Small intestine (tissue), 7 donors: ENCODE results near the gene CASP5. TPM values are rescaled to one million over a fixed set of nuclear protein-coding genes. Genes with fewer than 3 reads are reported as not detected.
"Not testable (repeated sequence)": the region's sequence is repeated elsewhere in the genome, so short reads cannot be mapped to it uniquely, and the experiment has no call there.

Experiments
- DNase-seq, 2 donors: peaks; one replicate each; pipeline versions ENCODE4 v3.0.0 to v3.0.0-alpha.2; 2013
- FAIRE-seq: peaks from 2 replicates; lab custom pipeline; 2012; peaks lifted over from hg19 to GRCh38; lab: Jason Lieb, UNC
- H3K27ac ChIP-seq, 3 donors: one replicate each; pipeline ENCODE4 v1.5.1; 2013; ENCODE audit warnings: low read length in 2 of 3, mild to moderate bottlenecking in 2 of 3, control low read depth in 1 of 3, inconsistent platforms in 1 of 3, low read depth in 1 of 3, moderate library complexity in 1 of 3
- H3K27me3 ChIP-seq, 3 donors: one replicate each; pipeline ENCODE4 v1.6.1; 2013; ENCODE audit warnings: low read length in 3 of 3, inconsistent platforms in 1 of 3; ENCODE audit not compliant: control insufficient read depth in 3 of 3, insufficient read depth in 3 of 3
- H3K36me3 ChIP-seq, 3 donors: one replicate each; pipeline ENCODE4 v1.6.1; 2013; ENCODE audit warnings: low read length in 3 of 3, inconsistent platforms in 1 of 3, low read depth in 1 of 3, mild to moderate bottlenecking in 1 of 3, moderate library complexity in 1 of 3; ENCODE audit not compliant: control insufficient read depth in 3 of 3, insufficient read depth in 2 of 3
- H3K4me1 ChIP-seq, 3 donors: one replicate each; pipeline ENCODE4 v1.6.1; 2013; ENCODE audit warnings: low read length in 2 of 3, inconsistent platforms in 1 of 3, low read depth in 1 of 3, mild to moderate bottlenecking in 1 of 3, moderate library complexity in 1 of 3; ENCODE audit not compliant: control insufficient read depth in 3 of 3, insufficient read depth in 2 of 3
- H3K4me3 ChIP-seq, 3 donors: one replicate each; pipeline ENCODE4 v1.5.1; 2013; ENCODE audit warnings: low read length in 3 of 3, control low read depth in 1 of 3, inconsistent platforms in 1 of 3, low read depth in 1 of 3, mild to moderate bottlenecking in 1 of 3, moderate library complexity in 1 of 3
- H3K9me3 ChIP-seq, 2 donors: one replicate each; pipeline ENCODE4 v1.6.1; 2013; ENCODE audit warnings: low read depth in 1 of 2, low read length in 1 of 2; ENCODE audit not compliant: control insufficient read depth in 2 of 2, insufficient read depth in 1 of 2
- WGBS, 3 donors: extraction: QIAGEN DNeasy Blood & Tissue Kit; methylation state at CpG; one replicate each; pipeline ENCODE4 v1.1.7; 2013; 5-methylcytosine and 5-hydroxymethylcytosine counted together
- polyA plus RNA-seq, 4 donors: library from polyadenylated mRNA; stranded (reverse) in 3 of 4; unstranded in 1 of 4; fragments of 200-250 nt in 3 of 4; fragments of 120-200 nt in 1 of 4; gene quantifications; one replicate each; pipeline versions ENCODE4 v1.2.1 to v1.2.3, GENCODE V29; 2013
- donor health status: healthy with polysubstance abuse.
- donor health status: control.
- donor health status: control.
- donor health status: Bipolar disorder and iron deficiency.
- donor health status: healthy.

The CASP5 gene
- polyA plus RNA-seq, 4 donors: 4.7 to 15.1 (median 8.1) TPM

DNA sequence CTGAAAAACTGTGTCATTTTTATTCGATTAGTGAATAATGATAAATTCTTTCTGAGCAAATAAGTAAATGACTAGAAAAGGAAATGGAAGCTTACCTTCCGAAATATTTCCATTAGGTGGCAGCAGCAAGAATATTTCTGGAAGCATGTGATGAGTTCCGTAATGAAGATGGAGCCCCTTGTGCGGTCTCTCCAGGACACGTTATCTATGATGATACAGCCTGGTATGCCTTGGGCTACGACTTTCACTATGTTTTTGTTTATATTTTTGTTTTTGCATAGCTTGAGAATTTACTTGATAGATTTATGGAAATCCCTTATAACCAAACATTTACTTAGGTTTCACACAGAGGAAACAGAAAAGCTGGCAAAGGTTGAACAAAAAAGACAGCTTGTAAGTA, 25.7 kb downstream of the CASP5 start:
- Histone ChIP-seq H3K27ac (no peak overlapping the region), H3K36me3 (peaks cover 0 to 7% (median 2%) of the 10 kb centered on the region in 3 donors), H3K27me3 (no peaks in the 10 kb centered on the region), H3K4me1 (no peaks in the 10 kb centered on the region), H3K4me3 (no peak overlapping the region), H3K9me3 (no peaks in the 10 kb centered on the region)
- FAIRE-seq (no peak), DNase-seq (peak in 1 of 2 donors; percentile 21)
- WGBS, 3 donors: 58 to 78% (median 65%) methylated on average over 6 of the region's 6 CpGs

DNA sequence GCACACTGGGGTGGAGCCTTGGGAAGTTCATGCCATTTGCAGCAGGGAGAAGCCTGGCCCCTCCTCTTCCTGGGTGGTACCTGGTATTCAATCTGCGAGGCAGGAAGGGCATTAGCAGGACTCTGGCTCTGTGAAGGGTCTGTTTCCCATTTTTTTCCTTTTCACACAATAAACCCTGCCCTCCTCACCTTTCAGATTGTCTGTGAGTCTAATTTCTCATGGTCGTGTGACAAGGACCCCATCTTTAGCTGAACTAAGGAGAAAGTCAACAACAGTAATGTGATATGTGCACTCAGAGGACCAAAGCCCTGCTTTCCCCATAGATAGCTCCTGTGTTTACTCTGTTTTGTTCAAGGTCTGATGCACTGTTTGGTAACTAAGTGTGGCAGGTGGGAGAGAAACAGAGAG, 28.0 kb downstream of the CASP5 start:
- Histone ChIP-seq H3K36me3 (peaks cover 0 to 3% (median 2%) of the 10 kb centered on the region in 3 donors), H3K27me3 (no peaks in the 10 kb centered on the region), H3K27ac (no peak overlapping the region), H3K4me3 (no peak overlapping the region), H3K9me3 (no peaks in the 10 kb centered on the region), H3K4me1 (no peaks in the 10 kb centered on the region)
- FAIRE-seq (no peak), DNase-seq (no peak)
- WGBS, 3 donors: 77 to 88% (median 83%) methylated on average over 2 of the region's 2 CpGs

DNA sequence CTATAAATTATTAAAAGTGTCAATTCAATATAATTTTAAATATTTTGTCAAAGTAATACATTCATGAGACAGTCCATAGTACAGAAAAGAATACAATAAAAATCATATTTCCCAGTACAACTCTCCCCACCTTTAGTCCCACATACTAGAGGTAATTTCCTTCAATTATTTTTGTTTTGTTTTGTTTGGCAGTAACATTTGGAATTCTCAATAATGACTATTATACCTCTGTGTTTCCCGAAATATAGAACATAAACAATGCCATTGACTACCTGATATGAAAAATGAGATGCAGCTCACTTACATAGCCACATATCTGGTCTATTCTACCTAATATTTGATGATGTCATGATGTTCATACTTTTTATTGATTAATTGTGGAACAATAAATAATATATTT, 30.2 kb downstream of the CASP5 start:
- Histone ChIP-seq H3K36me3 (peaks cover 0 to 3% (median 0%) of the 10 kb centered on the region in 3 donors), H3K27ac (no peak overlapping the region), H3K4me3 (no peak overlapping the region), H3K9me3 (no peaks in the 10 kb centered on the region), H3K4me1 (no peaks in the 10 kb centered on the region), H3K27me3 (no peaks in the 10 kb centered on the region)
- FAIRE-seq (no peak), DNase-seq (no peak)
- 85 to 91% (median 88%) methylated on average over 1 of the region's 1 CpG for WGBS, 3 donors

DNA sequence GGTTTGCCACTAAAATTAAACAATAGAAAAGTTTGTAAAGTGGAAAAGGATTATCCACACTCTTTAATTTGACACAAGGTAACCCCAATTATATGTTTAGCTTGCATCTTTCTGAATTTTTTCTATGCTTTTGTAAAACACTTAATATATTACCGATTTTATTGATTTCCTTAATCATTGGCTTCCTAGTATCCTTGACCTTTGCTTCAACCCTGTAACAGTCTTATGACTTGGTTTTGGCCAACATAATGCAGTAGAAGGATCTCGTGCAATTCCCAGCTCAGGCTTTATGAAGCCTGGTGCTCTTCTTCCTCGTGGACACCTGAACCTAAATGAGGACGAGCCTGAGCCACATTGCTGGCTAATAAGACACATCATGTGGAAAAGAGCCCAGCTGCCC, 31.0 kb downstream of the CASP5 start:
- no peak overlapping the region for H3K27ac ChIP-seq
- no peaks in the 10 kb centered on the region for H3K4me1 ChIP-seq
- H3K36me3 ChIP-seq: peaks cover 0 to 3% (median 0%) of the 10 kb centered on the region in 3 donors
- WGBS, 3 donors: 59 to 84% (median 64%) methylated on average over 4 of the region's 4 CpGs
- H3K27me3 ChIP-seq: no peaks in the 10 kb centered on the region
- no peak overlapping the region for H3K4me3 ChIP-seq
- DNase-seq: no peak
- H3K9me3 ChIP-seq: peaks cover 0 to under 1% of the 10 kb centered on the region in 2 donors
- no peak for FAIRE-seq

DNA sequence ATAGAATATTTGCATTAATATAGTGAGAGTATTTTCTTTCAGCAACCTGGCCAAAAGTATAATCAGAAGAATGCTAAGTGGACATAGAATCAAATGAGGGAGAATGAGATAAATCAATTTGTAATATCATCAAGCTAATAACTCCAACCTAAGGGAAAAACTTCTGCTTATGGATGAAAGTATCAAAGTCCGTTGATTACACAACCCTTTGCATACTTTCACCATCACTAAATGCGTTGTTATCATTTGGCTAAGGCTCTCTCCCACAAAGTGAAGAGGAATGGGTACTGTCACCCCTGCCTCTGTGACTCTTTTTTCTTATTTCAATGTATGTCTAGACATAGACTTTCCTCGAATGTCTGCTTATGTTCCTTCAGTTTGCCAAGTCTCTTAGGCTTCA, 38.2 kb downstream of the CASP5 start:
- 23 to 70% (median 45%) methylated on average over 3 of the region's 3 CpGs for WGBS, 3 donors
- DNase-seq (peak; percentile 57 to 72), FAIRE-seq (no peak)

DNA sequence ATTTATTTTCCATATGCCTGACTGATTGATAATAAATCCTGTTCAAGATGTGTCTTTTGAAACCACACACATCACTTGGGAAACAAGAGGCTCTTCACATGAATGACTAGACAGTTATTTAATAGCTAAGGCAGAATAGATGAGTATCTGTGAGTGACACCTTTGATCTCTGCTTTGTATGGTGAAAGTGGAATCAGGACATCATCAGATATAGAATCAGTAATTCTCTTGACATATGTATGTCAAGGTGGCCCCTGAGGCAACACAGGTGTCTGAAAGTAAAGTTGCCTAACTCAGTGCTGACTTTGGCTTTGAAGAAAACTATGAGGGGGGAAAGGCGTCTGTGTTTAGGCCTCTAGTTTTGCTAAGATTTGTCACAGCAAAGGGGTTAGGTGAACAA, 43.1 kb downstream of the CASP5 start:
- DNase-seq: no peak
- H3K4me1 ChIP-seq: no peaks in the 10 kb centered on the region
- H3K36me3 ChIP-seq: no peaks in the 10 kb centered on the region
- no peak for FAIRE-seq
- peaks cover 0 to 6% of the 10 kb centered on the region in 2 donors for H3K9me3 ChIP-seq
- no peaks in the 10 kb centered on the region for H3K27me3 ChIP-seq
- 89 to 96% (median 96%) methylated on average over 1 of the region's 1 CpG for WGBS, 3 donors
- H3K4me3 ChIP-seq: no peak overlapping the region
- H3K27ac ChIP-seq: no peak overlapping the region

More for the DNA sequence above, 38.2 kb downstream of the CASP5 start:
- H3K9me3 ChIP-seq: peaks cover 0 to 8% of the 10 kb centered on the region in 2 donors
- no peak overlapping the region for H3K27ac ChIP-seq
- H3K36me3 ChIP-seq: no peaks in the 10 kb centered on the region
- no peak overlapping the region for H3K4me3 ChIP-seq
- H3K4me1 ChIP-seq: no peaks in the 10 kb centered on the region
- H3K27me3 ChIP-seq: no peaks in the 10 kb centered on the region

DNA sequence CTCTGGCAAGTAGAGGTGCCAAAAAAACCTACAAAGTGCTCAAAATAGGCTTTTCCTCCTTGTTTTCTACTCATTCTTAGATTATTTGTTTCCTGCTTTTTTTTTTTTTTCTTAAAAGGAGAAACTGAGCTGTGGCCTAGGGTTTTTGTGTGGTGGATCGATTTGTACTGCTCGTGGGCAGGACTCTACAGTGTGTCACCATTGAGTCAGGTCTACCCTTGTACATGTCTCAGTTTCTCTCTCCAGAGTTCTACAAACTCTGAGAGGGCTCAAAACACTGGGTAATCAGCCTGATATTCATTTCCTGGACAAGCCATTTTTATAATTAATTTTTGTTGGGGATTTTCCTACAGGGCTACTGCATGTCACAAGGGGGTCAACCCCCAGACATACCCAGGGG, 49.4 kb downstream of the CASP5 start:
- H3K27me3 ChIP-seq: no peaks in the 10 kb centered on the region
- H3K4me1 ChIP-seq: peaks cover 0 to 10% (median 3%) of the 10 kb centered on the region in 3 donors
- WGBS, 3 donors: 74 to 91% (median 87%) methylated on average over 2 of the region's 2 CpGs
- H3K36me3 ChIP-seq: no peaks in the 10 kb centered on the region
- peaks cover 0 to 23% of the 10 kb centered on the region in 2 donors for H3K9me3 ChIP-seq
- no peak overlapping the region for H3K27ac ChIP-seq
- FAIRE-seq (no peak), DNase-seq (no peak)
- H3K4me3 ChIP-seq: no peak overlapping the region

DNA sequence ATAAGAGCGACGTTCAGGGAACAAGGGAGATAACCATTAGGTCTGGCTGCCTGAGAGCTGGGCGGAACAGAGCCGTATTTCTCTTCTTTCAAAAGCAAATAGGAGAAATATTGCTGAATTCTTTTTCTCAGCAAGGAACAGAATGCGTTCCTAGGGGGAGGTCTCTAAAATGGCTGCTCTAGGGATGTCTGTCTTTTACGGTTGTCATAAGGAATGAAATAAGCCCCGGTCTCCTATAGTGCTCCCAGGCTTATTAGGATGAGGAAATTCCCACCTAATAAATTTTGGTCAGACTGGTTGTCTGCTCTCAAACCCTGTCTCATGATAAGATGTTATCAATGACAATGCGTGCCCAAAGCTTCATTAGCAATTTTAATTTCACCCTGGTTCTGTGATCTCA, 50.0 kb downstream of the CASP5 start:
- not testable (repeated sequence) for H3K36me3 ChIP-seq, DNase-seq, H3K27ac ChIP-seq, FAIRE-seq, H3K27me3 ChIP-seq, H3K4me3 ChIP-seq, H3K4me1 ChIP-seq
- WGBS, 3 donors: 94 to 96% (median 95%) methylated on average over 8 of the region's 8 CpGs
- peaks cover 0 to 23% of the 10 kb centered on the region in 2 donors for H3K9me3 ChIP-seq

DNA sequence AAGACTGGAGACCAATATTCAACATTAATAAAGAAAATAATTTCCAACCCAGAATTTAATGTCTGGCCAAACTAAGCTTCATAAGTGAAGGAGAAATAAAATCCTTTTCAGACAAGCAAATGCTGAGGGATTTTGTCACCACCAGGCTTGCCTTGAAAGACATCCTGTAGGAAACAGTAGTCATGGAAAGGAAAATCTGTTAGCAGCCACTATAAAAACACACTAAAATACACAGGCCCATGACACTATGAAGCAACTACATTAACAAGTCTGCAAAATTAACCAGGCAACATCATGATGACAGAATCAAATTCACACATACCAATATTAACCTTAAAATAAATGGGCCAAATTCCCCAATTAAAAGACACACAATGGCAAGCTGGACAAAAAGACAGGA, 52.2 kb downstream of the CASP5 start:
- no peak overlapping the region for H3K4me3 ChIP-seq
- FAIRE-seq: no peak
- no peaks in the 10 kb centered on the region for H3K27me3 ChIP-seq
- H3K9me3 ChIP-seq: peaks cover 0 to 23% of the 10 kb centered on the region in 2 donors
- no peak overlapping the region for H3K27ac ChIP-seq
- no peak for DNase-seq
- no peaks in the 10 kb centered on the region for H3K36me3 ChIP-seq
- peaks cover 3 to 10% (median 4%) of the 10 kb centered on the region in 3 donors for H3K4me1 ChIP-seq
